GM18867 (cell line): Measurements from ENCODE around the gene ALG5.

ENCODE experiments used
- ATAC-seq: cut with Tn5 transposase; IDR thresholded peaks from one replicate; pipeline ENCODE4 v1.9.1; 2021; ENCODE audit warnings: mild to moderate bottlenecking, moderate library complexity; ENCODE audit not compliant: unreplicated experiment

Gene ALG5

GRCh38 chr13:36999054-36999714 lies at the start of gene ALG5:
Gene ALG5, minus strand, starts transcription at chr13:36999340. Its CDS starts 40 bp downstream, at chr13:36999300.
- peak; percentile 65 for ATAC-seq

DNA sequence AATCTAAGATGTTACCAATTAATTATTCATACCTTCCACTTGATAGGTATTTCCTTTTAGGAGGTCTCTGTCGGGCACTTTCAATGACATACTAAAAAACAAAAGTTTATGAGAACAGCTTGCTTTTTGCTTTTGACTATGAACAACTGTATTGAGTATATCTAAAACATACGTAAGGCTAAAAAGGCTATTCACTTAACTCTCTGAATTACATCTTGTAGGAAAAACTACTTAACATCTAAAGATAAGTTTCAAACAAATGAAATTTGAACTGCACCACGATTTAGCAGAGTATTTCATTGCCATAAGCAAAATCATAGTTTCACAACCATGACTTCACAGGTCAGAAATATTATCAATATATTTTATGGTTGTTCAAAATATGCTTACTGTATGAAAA lies 48.7 kb upstream of the ALG5 start:
- ATAC-seq = no peak

DNA sequence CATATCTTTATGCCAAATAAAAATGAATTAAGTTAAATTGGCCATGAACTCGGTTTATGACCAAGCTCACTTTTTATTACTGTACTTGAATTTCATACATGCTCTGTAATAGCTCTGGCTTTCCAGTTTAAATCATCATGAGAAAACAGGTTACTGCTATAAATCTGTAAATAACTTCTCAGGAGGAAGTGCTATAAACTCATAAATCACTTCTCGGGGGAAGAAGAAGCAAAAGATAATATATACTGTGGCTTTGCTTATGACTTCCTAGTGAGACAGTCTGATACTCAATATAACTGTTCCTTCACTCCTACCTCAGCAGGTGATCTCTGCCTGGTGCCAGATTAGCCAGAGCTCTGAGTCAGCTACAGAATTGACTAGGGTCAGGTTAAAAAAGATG lies 47.9 kb upstream of the ALG5 start:
- ATAC-seq = no peak

GRCh38 chr13:37046062-37046461 lies 46.9 kb upstream of the ALG5 start:
- no peak for ATAC-seq

DNA sequence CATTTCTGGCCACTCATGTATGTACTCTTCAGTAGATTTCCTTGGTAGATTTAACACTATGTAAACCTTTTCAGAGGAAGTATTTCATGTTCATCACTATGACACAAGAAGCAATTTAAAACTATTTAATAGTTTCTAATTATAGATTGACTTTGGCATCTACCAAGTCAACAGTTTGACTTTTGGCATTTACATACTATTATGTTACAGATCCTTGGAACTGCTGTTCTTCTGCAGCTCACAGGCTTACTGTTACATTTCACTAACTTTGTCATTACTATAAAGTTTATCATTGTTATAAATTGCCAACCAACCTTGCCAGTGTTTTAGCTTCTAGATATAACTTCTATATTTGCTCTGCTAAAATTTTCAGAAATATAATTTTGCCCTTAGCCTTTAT lies 41.6 kb upstream of the ALG5 start:
- ATAC-seq = no peak

DNA sequence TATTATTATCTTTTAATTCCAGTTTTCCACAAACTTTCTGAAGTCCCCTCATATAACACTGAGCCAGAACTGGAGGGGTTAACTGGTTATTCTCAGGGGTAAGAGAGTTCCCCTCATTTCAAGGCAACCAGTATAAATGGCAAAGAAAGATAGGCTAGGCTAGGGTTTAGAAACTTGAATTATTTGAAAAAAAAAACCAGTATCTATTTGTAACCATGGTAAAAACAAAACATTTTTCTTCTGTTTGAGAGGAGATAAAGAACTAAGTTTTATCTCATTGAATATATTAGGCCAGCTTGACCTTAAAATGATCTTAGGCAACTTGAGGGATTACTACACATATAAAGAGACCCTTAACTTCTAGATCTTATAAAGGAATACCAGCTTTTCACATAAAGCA lies 40.8 kb upstream of the ALG5 start:
- ATAC-seq = no peak

GRCh38 chr13:37037241-37037640 lies 38.1 kb upstream of the ALG5 start:
- no peak for ATAC-seq

DNA sequence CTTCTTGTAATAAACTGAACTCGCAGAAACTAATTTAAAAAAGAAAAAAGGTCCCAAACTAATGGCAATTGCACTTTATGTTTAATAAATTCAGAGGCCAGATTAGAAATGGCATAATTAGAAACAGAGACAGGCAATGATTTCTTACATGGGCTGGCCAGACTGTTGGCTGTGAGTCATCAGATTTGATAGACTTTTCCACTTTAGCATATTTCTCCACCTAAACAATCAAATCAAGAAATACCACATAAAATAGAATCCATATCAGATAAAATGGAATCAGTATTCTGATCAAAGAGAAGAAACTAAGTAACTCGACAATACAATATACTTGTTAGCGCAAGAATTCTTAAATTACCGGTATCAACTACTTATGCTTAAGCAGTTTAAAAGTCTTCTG lies 30.5 kb upstream of the ALG5 start:
- ATAC-seq = no peak

- ATAC-seq = no peak
These were observed 28.5 kb upstream of the ALG5 start for GRCh38 chr13:37027639-37028038.

- ATAC-seq = no peak
These were observed 27.6 kb upstream of the ALG5 start for GRCh38 chr13:37026771-37027170.

DNA sequence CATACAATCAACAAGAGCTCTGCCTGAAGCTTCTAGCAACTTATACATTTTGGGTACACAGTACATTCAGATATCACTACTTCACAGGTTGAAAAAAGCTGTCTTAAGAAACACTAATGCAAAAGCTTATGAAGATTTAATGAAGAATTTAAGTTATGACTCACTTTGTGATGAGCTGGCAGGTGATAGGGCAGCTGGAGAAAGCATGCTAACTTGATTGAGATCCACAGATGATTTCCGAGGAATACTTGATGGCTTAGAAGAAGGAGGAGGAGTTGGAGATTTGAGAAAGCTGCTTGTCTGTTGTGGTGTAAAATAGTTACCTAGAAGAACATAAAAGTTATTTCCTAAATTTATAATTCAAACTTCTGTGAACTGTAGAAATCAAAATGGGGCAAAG lies 24.7 kb upstream of the ALG5 start:
- no peak for ATAC-seq

- ATAC-seq = no peak
These were observed 15.5 kb upstream of the ALG5 start for GRCh38 chr13:37014609-37015008.

DNA sequence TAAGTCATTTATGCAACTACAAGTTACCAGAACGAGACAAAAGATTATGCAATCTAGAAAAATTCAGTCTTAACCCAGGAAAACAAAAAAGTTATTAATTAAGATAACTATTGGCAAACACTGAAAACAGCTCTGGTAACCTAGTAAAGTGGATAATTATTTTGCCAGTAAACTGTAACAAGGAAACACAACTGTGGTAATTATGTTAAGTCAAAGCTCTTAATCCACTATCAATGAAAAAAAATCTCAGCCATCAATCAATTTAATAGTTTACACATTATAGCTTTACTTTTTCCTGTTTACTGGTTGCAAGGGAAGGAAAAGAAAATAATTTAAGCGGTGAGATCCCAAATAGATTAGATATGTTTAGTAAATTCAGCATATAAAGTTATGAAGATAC lies 12.6 kb upstream of the ALG5 start:
- no peak for ATAC-seq

GRCh38 chr13:37011002-37011401 lies 11.9 kb upstream of the ALG5 start:
- ATAC-seq = no peak

DNA sequence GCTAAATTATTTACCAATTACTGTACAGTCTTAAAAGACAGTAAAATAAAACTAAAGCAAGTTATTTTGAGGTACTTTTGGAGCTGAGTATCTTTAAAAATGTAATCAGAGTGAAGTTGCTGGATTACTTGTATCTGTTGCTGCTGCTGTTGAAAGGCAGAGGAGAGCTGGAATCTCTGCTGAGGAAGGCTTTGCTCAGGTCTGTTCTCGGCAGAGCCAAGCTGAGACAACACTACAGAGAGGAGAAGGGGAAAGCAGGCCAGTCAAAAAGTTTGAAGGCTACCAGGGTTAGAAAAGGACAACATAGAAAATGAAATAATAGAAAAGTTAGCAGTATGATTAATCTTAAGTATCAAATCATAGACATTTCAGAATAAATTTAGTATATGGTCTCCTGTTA lies 11.3 kb upstream of the ALG5 start:
- no peak for ATAC-seq

DNA sequence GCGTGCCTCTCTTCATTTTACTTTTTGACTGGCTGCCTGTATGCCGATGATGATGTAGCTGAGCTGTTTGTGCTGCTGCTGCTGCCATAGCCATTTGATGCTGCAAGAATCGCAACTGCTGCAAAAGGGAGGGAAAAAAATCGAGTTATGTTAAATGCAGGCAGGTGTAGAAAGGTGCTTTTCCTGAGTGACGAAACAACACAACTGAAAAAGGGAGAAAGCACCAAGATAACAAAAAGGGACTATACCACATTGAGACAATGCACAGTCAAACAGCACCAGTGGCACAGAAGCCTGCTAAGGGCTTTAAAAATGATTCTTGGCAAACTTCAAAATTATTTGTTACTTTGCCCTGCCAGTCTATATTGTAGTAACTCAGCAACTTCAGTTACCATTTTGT lies 10.6 kb upstream of the ALG5 start:
- ATAC-seq = no peak

DNA sequence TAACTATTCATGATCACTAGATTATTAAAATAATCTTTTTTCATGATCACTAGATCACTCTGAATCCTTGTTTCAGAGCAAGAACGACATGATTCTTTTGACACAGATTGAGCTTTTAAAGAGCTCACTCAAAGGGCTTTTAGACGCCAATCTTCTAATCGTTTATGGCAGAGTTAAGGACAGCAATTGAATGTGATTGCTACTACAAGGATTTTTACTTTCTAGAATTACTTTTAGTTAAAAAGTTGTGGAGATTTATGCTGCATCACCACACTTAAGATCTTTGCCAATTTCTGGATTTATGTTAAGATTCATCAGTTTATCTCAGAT lies 2.7 kb upstream of the ALG5 start:
- no peak for ATAC-seq

DNA sequence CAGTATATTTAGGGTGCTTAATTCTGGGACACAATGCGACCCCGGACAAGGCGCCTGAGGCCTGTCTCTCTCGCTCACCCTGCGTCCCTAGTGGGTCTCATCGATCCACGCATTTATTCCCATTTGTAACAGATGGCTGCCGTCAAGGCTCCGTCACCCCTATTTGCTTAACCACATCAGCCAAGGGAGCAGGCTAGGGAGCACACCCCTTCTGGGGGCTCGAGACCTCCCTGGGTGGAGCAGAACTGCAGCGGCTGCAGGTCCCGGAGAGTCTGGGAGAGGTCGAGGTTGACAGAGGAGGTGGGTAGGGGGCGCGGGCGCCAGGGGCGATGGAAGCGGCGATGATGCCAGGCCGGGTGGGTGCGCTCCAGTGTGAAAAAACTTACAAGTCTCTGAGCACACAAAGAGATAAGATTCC lies 507 bp downstream of the ALG5 start:
- ATAC-seq = no peak

DNA sequence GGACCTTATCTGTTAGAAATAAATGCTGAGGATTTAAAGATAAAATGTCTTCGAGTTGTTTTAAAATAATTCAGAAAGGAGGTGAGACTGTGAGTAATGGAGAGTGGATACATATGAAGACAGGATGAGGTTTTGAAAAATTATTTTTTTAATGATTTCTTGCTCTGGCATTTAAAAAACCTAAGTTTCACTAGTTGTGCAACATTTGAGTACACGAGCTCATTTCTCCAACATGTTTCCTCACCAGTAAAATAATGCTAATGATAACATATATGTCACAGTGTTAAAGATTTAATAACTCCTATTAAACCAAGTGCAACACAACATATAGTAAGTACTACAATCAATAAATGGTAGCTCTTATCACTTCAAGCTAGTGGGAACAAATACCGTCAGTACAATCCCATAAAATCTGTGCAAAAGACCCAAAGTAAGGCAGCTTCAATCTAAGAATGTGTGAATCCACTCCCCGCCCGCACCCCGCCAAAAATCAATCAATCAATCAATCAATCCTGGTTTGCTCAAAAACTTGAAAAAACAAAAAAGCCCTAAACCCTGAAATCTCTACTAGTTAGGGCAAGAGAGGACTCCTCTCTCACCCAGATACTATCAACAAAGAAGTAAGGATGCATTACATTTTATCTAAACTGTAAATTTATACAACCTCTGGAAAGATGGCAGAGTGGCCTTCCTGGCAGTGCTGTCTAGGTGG lies 1.3 kb downstream of the ALG5 start:
- no peak for ATAC-seq

DNA sequence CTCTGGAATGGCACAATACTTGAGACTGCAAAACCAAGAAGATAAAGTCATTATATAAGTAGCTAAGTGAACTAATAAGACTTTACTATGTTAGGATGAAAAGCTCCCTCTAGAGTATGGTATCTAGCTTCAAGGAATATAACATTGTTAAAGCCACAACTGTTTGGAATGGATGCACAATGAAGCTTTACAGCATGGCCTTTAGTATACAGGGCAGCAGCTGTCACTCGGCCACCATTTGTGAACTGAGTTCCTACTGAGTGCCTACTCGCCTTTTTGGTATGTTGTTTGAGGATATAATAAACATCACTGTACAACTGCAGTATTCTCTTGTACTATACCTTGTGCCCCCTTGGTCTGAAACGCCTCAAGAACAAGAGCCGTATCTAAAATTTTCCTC lies 6.8 kb downstream of the ALG5 start:
- ATAC-seq = no peak

DNA sequence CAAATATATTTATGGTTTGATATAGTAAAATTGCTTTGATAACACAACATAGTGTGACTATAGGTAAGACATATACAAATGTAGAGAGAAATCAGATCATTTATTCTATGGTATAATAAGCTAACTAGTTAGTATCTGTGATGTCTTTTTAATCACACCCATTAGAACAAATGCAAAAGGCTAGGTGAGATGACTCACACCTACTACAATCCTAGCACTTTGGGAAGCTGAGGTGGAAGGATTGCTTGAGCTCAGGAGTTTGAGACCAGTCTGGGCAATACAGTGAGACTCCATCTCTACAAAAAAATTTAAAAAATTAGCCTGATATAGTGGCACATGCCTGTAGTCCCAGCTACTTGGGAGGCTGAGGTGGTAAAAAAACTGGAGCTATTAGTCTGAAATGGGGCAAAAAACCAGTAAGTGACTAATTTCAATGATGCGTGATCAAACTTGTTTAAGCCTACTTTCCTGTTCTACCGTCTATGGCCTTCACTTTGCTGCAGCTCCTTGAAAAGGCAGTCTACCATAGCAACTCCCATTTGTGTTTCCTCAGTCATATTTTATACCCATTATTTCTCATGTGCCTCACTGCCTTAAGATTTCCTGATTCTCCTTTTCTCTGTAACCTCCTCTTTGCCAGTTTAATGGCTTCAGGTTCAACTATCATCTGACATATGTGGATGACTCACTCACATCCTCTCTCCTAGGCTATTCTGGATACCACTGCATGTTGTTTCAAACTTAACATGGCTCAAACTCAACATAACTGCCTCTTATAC lies 12.5 kb downstream of the ALG5 start:
- no peak for ATAC-seq

DNA sequence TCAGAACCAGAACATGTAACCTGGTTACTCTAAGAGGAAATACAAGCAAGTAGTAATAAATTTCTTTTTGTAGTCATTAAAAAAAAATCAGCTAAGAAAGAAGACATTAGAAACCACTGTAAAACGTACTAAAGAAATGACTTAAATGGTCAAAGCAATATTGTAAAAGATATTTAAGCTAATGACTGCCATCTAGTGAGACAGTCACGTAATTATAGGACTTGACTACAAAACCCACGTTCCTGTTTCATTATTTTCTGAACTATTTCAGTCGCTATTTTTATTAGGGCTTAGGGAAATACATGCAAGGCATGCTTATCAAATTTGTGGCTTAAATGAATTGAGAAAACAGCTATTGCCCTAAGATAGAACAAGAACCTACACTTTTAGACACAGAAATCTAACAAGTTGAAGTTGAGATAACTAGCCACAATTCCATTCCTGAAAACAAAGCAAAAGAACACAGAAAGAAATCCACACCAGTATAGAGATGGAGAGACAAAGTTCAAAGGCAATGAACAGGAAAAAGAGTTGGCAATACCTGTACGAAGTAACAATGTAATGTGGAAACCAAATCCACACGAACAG lies 17.9 kb downstream of the ALG5 start:
- peak; percentile 66 for ATAC-seq
